ENCODE data around the gene LEMD1. TPM values are rescaled to one million over a fixed set of nuclear protein-coding genes. Genes with fewer than 3 reads are reported as not detected.

The LEMD1 gene
- polyA plus RNA-seq, 1 donor from 2014 or later, result 67.6 TPM

- peaks cover 66% of the 10 kb centered on the region for H3K79me2 ChIP-seq (replicated peaks; ENCODE audit: insufficient read depth, low read length)
- no peaks in the 10 kb centered on the region for H3K9me3 ChIP-seq (ENCODE audit: low read length)
- H3K27ac ChIP-seq (ENCODE audit: low read length), result no peak overlapping the region
- H3K36me3 ChIP-seq (ENCODE audit: insufficient read depth, low read length), result peaks cover 10% of the 10 kb centered on the region
- H4K20me1 ChIP-seq (ENCODE audit: insufficient read depth), result peaks cover 12% of the 10 kb centered on the region
- H3K4me3 ChIP-seq (ENCODE audit: low read length), result peak overlapping the region; percentile 81
- no peak overlapping the region for H2AFZ ChIP-seq (ENCODE audit: low read depth, low read length)
- H3K9ac ChIP-seq (ENCODE audit: low read length), result peak overlapping the region; percentile 53
- peak overlapping the region; percentile 71 for H3K4me2 ChIP-seq (ENCODE audit: low read length)
- no peaks in the 10 kb centered on the region for H3F3A ChIP-seq (ENCODE audit: insufficient read depth, low read length, poor library complexity, severe bottlenecking)
- no peak for TF ChIP-seq EZH2 (IDR thresholded peaks at IDR 0.05; ENCODE audit: borderline replicate concordance, insufficient read depth, low read length, poor library complexity, severe bottlenecking)
- TF ChIP-seq MXI1 (conservative IDR thresholded peaks at IDR 0.05; ENCODE audit: poor library complexity, severe bottlenecking), result no peak
- TF ChIP-seq RAD21 (conservative IDR thresholded peaks at IDR 0.05), result no peak
- TF ChIP-seq SMC3 (conservative IDR thresholded peaks at IDR 0.05; ENCODE audit: poor library complexity), result no peak
- TF ChIP-seq TAF1 (IDR thresholded peaks at IDR 0.05; ENCODE audit: low read depth), result no peak
- no peak for TF ChIP-seq EP300 (conservative IDR thresholded peaks at IDR 0.05; ENCODE audit: poor library complexity, severe bottlenecking)
- no peak for TF ChIP-seq POLR2AphosphoS5 (IDR thresholded peaks at IDR 0.05)
- TF ChIP-seq REST (IDR thresholded peaks at IDR 0.05; ENCODE audit: borderline replicate concordance), result no peak
- no peak for TF ChIP-seq CTCF (IDR thresholded peaks at IDR 0.05; ENCODE audit: poor library complexity, severe bottlenecking)
- H3K27me3 ChIP-seq (ENCODE audit: insufficient read depth, low read depth, low read length), result no peaks in the 10 kb centered on the region
- no peaks in the 10 kb centered on the region for H3K9me2 ChIP-seq (ENCODE audit: insufficient read depth, low read length)
These were observed 27.4 kb upstream of the LEMD1 start for GRCh38 chr1:205449254-205449749.

GRCh38 chr1:205448540-205449253, 26.8 kb upstream of the LEMD1 start:
- Histone ChIP-seq H3K9me3 (ENCODE audit: low read length) (no peaks in the 10 kb centered on the region), H3K9me2 (ENCODE audit: insufficient read depth, low read length) (no peaks in the 10 kb centered on the region), H3K4me2 (ENCODE audit: low read length) (peak overlapping the region; percentile 25), H3K27me3 (ENCODE audit: insufficient read depth, low read depth, low read length) (no peaks in the 10 kb centered on the region), H3K36me3 (ENCODE audit: insufficient read depth, low read length) (peaks cover 5% of the 10 kb centered on the region), H3K27ac (ENCODE audit: low read length) (no peak overlapping the region), H3F3A (ENCODE audit: insufficient read depth, low read length, poor library complexity, severe bottlenecking) (no peaks in the 10 kb centered on the region), H3K4me3 (ENCODE audit: low read length) (peak overlapping the region; percentile 81), H3K79me2 (replicated peaks; ENCODE audit: insufficient read depth, low read length) (peaks cover 61% of the 10 kb centered on the region), H3K9ac (ENCODE audit: low read length) (peak overlapping the region; percentile 53), H2AFZ (ENCODE audit: low read depth, low read length) (no peak overlapping the region), H4K20me1 (ENCODE audit: insufficient read depth) (peaks cover 12% of the 10 kb centered on the region)
- TF ChIP-seq SMC3 (conservative IDR thresholded peaks at IDR 0.05; ENCODE audit: poor library complexity) (no peak), RAD21 (conservative IDR thresholded peaks at IDR 0.05) (no peak), CTCF (IDR thresholded peaks at IDR 0.05; ENCODE audit: poor library complexity, severe bottlenecking) (no peak), EZH2 (IDR thresholded peaks at IDR 0.05; ENCODE audit: borderline replicate concordance, insufficient read depth, low read length, poor library complexity, severe bottlenecking) (no peak), MXI1 (conservative IDR thresholded peaks at IDR 0.05; ENCODE audit: poor library complexity, severe bottlenecking) (no peak), POLR2AphosphoS5 (IDR thresholded peaks at IDR 0.05) (no peak), REST (IDR thresholded peaks at IDR 0.05; ENCODE audit: borderline replicate concordance) (no peak), EP300 (conservative IDR thresholded peaks at IDR 0.05; ENCODE audit: poor library complexity, severe bottlenecking) (no peak)
